ENCODE measurements around the gene NADK.

- TF ChIP-seq CTCF (IDR thresholded peaks at IDR 0.05) (peak; percentile 37), EZH2 (IDR thresholded peaks at IDR 0.05; ENCODE audit: borderline replicate concordance, insufficient read depth, low read depth, low read length, poor library complexity, severe bottlenecking) (no peak)
These were observed 1.0 kb upstream of the NADK start for GRCh38 chr1:1779320-1779675.
